ENCODE results near the gene QKI. TPM values are rescaled to one million over a fixed set of nuclear protein-coding genes. Genes with fewer than 3 reads are reported as not detected.
"Not testable (repeated sequence)": the region's sequence is repeated elsewhere in the genome, so short reads cannot be mapped to it uniquely, and the experiment has no call there.

QKI gene
- total RNA-seq, 1 experiment from 2014 or later = 134 TPM

- Mint-ChIP-seq H3K4me1 (ENCODE audit: low read depth, unreplicated experiment) (peaks cover 7% of the 10 kb centered on the region), H3K4me3 (ENCODE audit: unreplicated experiment) (no peak overlapping the region), H3K9me3 (ENCODE audit: unreplicated experiment) (no peaks in the 10 kb centered on the region), H3K27me3 (ENCODE audit: insufficient read depth, unreplicated experiment) (no peaks in the 10 kb centered on the region), H3K36me3 (ENCODE audit: insufficient read depth, unreplicated experiment) (no peaks in the 10 kb centered on the region), H3K27ac (ENCODE audit: unreplicated experiment) (no peak overlapping the region)
- Histone ChIP-seq H3K4me1 (peaks cover 12% of the 10 kb centered on the region), H3K36me3 (ENCODE audit: control insufficient read depth, insufficient read depth, low read length) (no peaks in the 10 kb centered on the region), H3K27me3 (replicated peaks; ENCODE audit: control insufficient read depth, insufficient read depth, low read length) (no peaks in the 10 kb centered on the region), H3K4me3 (ENCODE audit: low read depth, low read length) (no peak overlapping the region), H3K9me3 (no peaks in the 10 kb centered on the region)
- CTCF ChIA-PET = no interaction called here
- no TSS peak for BruUV-seq (replicated peaks)
- intact Hi-C loops (cut with micrococcal nuclease; ENCODE audit: unreplicated experiment) = no loop called here
- no peak for DNase-seq
- POLR2A ChIA-PET = no interaction called here
- TF ChIP-seq, protein P1, sequence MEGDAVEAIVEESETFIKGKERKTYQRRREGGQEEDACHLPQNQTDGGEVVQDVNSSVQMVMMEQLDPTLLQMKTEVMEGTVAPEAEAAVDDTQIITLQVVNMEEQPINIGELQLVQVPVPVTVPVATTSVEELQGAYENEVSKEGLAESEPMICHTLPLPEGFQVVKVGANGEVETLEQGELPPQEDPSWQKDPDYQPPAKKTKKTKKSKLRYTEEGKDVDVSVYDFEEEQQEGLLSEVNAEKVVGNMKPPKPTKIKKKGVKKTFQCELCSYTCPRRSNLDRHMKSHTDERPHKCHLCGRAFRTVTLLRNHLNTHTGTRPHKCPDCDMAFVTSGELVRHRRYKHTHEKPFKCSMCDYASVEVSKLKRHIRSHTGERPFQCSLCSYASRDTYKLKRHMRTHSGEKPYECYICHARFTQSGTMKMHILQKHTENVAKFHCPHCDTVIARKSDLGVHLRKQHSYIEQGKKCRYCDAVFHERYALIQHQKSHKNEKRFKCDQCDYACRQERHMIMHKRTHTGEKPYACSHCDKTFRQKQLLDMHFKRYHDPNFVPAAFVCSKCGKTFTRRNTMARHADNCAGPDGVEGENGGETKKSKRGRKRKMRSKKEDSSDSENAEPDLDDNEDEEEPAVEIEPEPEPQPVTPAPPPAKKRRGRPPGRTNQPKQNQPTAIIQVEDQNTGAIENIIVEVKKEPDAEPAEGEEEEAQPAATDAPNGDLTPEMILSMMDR (IDR thresholded peaks at IDR 0.05; ENCODE audit: insufficient read depth in 1 of 2, low read depth in 1 of 2, low read length in 1 of 2, severe bottlenecking in 1 of 2, unreplicated experiment in 1 of 2) = no peak
Observed at GRCh38 chr6:163432300-163432699, 17.8 kb downstream of the QKI start.

DNA sequence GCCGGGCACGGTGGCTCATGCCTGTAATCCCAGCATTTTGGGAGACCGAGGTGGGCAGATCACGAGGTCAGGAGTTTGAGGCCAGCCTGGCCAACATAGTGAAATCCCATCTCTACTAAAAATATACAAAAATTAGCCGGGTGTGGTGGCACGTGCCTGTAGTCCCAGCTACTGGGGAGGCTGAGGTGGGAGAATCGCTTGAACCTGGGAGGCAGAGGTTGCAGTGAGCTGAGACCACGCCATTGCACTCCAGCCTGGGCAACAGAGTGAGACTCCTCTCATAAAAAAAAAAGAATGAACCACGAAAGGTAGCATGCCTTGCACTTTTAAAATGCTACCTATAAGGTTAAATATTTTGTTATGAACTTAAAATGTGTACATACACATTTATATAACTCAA is 19.0 kb downstream of the QKI start:
- H3K4me3 ChIP-seq (ENCODE audit: low read depth, low read length); H3K27ac Mint-ChIP-seq (ENCODE audit: unreplicated experiment); H3K9me3 ChIP-seq; H3K27me3 ChIP-seq (replicated peaks; ENCODE audit: control insufficient read depth, insufficient read depth, low read length); DNase-seq; H3K4me3 Mint-ChIP-seq (ENCODE audit: unreplicated experiment); H3K36me3 Mint-ChIP-seq (ENCODE audit: insufficient read depth, unreplicated experiment); BruUV-seq (replicated peaks); POLR2A ChIA-PET; H3K27me3 Mint-ChIP-seq (ENCODE audit: insufficient read depth, unreplicated experiment); H3K4me1 ChIP-seq; H3K9me3 Mint-ChIP-seq (ENCODE audit: unreplicated experiment); H3K36me3 ChIP-seq (ENCODE audit: control insufficient read depth, insufficient read depth, low read length); H3K4me1 Mint-ChIP-seq (ENCODE audit: low read depth, unreplicated experiment); CTCF ChIA-PET; intact Hi-C loops (cut with micrococcal nuclease; ENCODE audit: unreplicated experiment): not testable (repeated sequence)

- no peaks in the 10 kb centered on the region for H3K36me3 ChIP-seq (ENCODE audit: control insufficient read depth, insufficient read depth, low read length)
- H3K9me3 ChIP-seq = no peaks in the 10 kb centered on the region
- no TSS peak for BruUV-seq (replicated peaks)
- H3K27me3 ChIP-seq (replicated peaks; ENCODE audit: control insufficient read depth, insufficient read depth, low read length) = no peaks in the 10 kb centered on the region
- POLR2A ChIA-PET = no interaction called here
- no peak overlapping the region for H3K4me3 Mint-ChIP-seq (ENCODE audit: unreplicated experiment)
- H3K27me3 Mint-ChIP-seq (ENCODE audit: insufficient read depth, unreplicated experiment) = no peaks in the 10 kb centered on the region
- H3K4me1 Mint-ChIP-seq (ENCODE audit: low read depth, unreplicated experiment) = peaks cover 6% of the 10 kb centered on the region
- no peak overlapping the region for H3K27ac Mint-ChIP-seq (ENCODE audit: unreplicated experiment)
- no peak overlapping the region for H3K4me3 ChIP-seq (ENCODE audit: low read depth, low read length)
- DNase-seq = no peak
- H3K36me3 Mint-ChIP-seq (ENCODE audit: insufficient read depth, unreplicated experiment) = no peaks in the 10 kb centered on the region
- TF ChIP-seq, protein P1 (IDR thresholded peaks at IDR 0.05; ENCODE audit: insufficient read depth in 1 of 2, low read depth in 1 of 2, low read length in 1 of 2, severe bottlenecking in 1 of 2, unreplicated experiment in 1 of 2) = no peak
- H3K9me3 Mint-ChIP-seq (ENCODE audit: unreplicated experiment) = no peaks in the 10 kb centered on the region
- H3K4me1 ChIP-seq = no peaks in the 10 kb centered on the region
- intact Hi-C loops (cut with micrococcal nuclease; ENCODE audit: unreplicated experiment) = no loop called here
- CTCF ChIA-PET = no interaction called here
Observed at GRCh38 chr6:163435023-163435422, 20.5 kb downstream of the QKI start.

DNA sequence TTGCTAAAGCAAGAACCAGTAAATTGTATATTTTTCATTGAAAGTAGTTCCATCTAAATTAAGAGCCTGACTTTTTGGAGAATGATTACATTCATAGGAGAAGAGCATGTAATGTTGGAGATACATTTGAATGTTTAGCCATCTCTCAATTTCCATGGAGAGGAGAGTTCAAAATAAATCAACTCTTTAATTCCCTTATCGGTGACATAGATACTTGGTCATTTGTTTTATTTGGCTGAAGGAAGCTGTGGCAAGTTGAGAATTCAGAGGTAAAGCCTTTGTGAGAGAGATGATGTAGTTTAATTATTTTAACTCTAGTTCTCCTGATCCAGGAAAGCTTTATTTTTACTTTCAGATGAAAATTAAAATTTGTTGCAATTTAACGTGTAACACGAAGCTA is 22.3 kb downstream of the QKI start:
- Mint-ChIP-seq H3K4me3 (ENCODE audit: unreplicated experiment) (no peak overlapping the region), H3K27ac (ENCODE audit: unreplicated experiment) (no peak overlapping the region), H3K4me1 (ENCODE audit: low read depth, unreplicated experiment) (no peaks in the 10 kb centered on the region), H3K9me3 (ENCODE audit: unreplicated experiment) (no peaks in the 10 kb centered on the region), H3K27me3 (ENCODE audit: insufficient read depth, unreplicated experiment) (no peaks in the 10 kb centered on the region), H3K36me3 (ENCODE audit: insufficient read depth, unreplicated experiment) (no peaks in the 10 kb centered on the region)
- no TSS peak for BruUV-seq (replicated peaks)
- H3K4me3 ChIP-seq (ENCODE audit: low read depth, low read length) = no peak overlapping the region
- H3K4me1 ChIP-seq = no peaks in the 10 kb centered on the region
- DNase-seq = no peak
- H3K9me3 ChIP-seq = no peaks in the 10 kb centered on the region
- ChIA-PET CTCF (no interaction called here), POLR2A (no interaction called here)
- TF ChIP-seq, protein P1 (IDR thresholded peaks at IDR 0.05; ENCODE audit: insufficient read depth in 1 of 2, low read depth in 1 of 2, low read length in 1 of 2, severe bottlenecking in 1 of 2, unreplicated experiment in 1 of 2) = no peak
- H3K27me3 ChIP-seq (replicated peaks; ENCODE audit: control insufficient read depth, insufficient read depth, low read length) = no peaks in the 10 kb centered on the region
- no peaks in the 10 kb centered on the region for H3K36me3 ChIP-seq (ENCODE audit: control insufficient read depth, insufficient read depth, low read length)
- intact Hi-C loops (cut with micrococcal nuclease; ENCODE audit: unreplicated experiment) = no loop called here

Measured in Caco-2 (cell line).